ENCODE measurements around the gene TRAF2. TPM values are rescaled to one million over a fixed set of nuclear protein-coding genes. Genes with fewer than 3 reads are reported as not detected.

The TRAF2 gene
- total and polyA plus RNA-seq, 5 experiments from 2014 or later = 7.9 to 34.4 (median 24.4) TPM

- DNase-seq = peak in 2 of 10 donors; percentile 3 to 58
- Mint-ChIP-seq H3K36me3 (no peaks in the 10 kb centered on the region), H3K9me3 (peaks cover 0 to 11% (median 0%) of the 10 kb centered on the region in 9 donors), H3K4me3 (peak overlapping the region in 2 of 10 donors; percentile 29 to 33), H3K27ac (peak overlapping the region in 1 of 10 donors; percentile 18), H3K27me3 (no peaks in the 10 kb centered on the region), H3K4me1 (peaks cover 8 to 28% (median 21%) of the 10 kb centered on the region in 4 donors)
- POLR2A ChIA-PET = interaction anchor here (0.6 to 1.6 kb wide), 5 partner anchors 10 to 175 kb away, joined by 3 read pairs; partner anchors contain the start of gene CLIC3
- ATAC-seq = no peak
Observed at GRCh38 chr9:136952876-136953770, 66.8 kb downstream of the TRAF2 start.

GRCh38 chr9:136953771-136954269 is 67.5 kb downstream of the TRAF2 start:
- POLR2A ChIA-PET = interaction anchor here (1.2 to 1.8 kb wide), 2 partner anchors 16 to 42 kb away, joined by 4 read pairs; partner anchors contain the start of gene CLIC3
- no peaks in the 10 kb centered on the region for H3K27me3 Mint-ChIP-seq
- H3K27ac Mint-ChIP-seq = peak overlapping the region in 1 of 10 donors; percentile 43
- H3K4me3 Mint-ChIP-seq = no peak overlapping the region
- peak in 1 of 10 donors; percentile 43 for DNase-seq
- no peaks in the 10 kb centered on the region for H3K36me3 Mint-ChIP-seq
- peaks cover 0 to 11% (median 0%) of the 10 kb centered on the region in 9 donors for H3K9me3 Mint-ChIP-seq
- peaks cover 8 to 31% (median 20%) of the 10 kb centered on the region in 4 donors for H3K4me1 Mint-ChIP-seq
- ATAC-seq = no peak

DNA sequence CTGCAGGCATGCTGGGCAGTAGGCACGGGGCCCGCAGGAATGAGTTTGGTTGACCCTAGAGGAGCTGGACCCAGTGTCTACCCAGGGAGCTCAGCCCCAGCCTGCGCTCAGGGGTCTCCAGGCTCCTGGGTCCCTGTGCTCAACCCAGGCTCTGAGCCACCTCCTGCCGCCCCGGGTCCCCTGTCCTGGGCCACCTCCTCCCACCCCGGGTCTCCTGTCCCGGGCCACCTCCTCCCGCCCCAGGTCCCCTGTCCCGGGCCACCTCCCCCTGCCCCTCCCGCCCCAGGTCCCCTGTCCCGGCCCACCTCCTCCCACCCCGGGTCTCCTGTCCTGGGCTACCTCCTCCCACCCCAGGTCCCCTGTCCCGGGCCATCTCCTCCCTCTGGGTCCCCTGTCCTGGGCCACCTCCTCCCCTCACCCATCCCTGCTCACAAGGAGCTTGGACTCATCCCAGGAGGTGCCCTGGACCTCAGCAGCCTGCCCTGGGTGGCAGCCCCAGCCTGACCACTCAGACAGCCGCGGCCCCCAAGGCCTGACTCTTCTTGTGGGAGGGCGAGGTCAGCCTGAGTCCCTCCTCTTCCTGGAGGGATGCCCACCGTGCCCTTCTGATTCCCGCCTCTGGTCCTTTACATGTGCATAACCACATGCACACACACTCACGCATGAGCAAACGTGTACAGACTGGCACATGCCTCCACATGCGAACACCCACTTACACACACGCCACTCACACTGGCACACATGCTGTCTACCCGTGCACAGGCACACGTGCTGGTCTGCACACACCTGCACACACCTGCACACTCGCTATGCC is 68.2 kb downstream of the TRAF2 start:
- POLR2A ChIA-PET = interaction anchor here (1.2 to 1.8 kb wide), 3 partner anchors 10 to 41 kb away, joined by 4 read pairs; partner anchors contain the start of gene CLIC3
- Mint-ChIP-seq H3K4me3 (no peak overlapping the region), H3K27me3 (no peaks in the 10 kb centered on the region), H3K27ac (peak overlapping the region in 2 of 10 donors; percentile 11 to 32), H3K36me3 (no peaks in the 10 kb centered on the region), H3K4me1 (peaks cover 8 to 37% (median 20%) of the 10 kb centered on the region in 4 donors), H3K9me3 (peaks cover 0 to 11% (median 0%) of the 10 kb centered on the region in 9 donors)
- DNase-seq = peak in 2 of 10 donors; percentile 3 to 56
- ATAC-seq = no peak

DNA sequence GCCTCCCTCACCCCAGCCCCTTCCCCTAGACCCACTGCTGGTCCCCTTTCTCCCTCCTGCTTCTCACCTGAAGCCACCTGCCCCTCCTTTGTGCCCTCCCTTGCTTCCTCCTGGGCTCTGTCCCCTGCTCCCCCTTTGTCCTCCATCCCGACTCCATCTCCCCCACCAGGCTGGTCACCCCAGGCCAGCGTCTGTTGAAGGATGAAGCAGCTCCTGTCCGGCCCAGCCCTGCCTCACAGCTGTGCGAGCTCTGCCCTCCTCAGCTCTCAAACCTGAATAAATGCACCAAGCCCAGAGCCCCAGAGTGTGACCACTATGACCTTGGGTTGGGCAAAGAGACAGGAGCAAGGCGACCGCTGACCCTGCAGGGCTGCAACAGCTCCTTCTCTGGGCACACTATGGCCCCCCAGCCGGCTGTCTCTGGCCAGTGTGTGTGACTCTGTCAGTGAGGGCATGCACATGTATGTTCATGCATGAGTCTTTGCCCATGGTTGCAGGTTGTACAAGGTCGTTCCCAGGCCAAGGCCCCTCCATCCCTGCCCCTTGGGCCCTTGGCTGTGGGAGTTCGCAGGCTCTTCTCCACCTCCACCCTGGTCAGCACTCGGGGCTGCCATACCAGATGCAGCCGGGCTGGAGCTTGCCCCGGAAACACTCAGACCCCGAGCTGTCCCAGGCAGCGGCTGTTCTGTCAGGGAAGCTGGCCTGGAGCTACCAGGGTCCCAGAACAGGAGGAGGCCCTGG is 69.1 kb downstream of the TRAF2 start:
- Mint-ChIP-seq H3K9me3 (peaks cover 0 to 11% (median 0%) of the 10 kb centered on the region in 9 donors), H3K36me3 (no peaks in the 10 kb centered on the region), H3K27me3 (no peaks in the 10 kb centered on the region), H3K27ac (peak overlapping the region in 1 of 10 donors; percentile 9), H3K4me1 (peaks cover 8 to 40% (median 24%) of the 10 kb centered on the region in 4 donors), H3K4me3 (no peak overlapping the region)
- POLR2A ChIA-PET = interaction anchor here (1.2 to 1.8 kb wide), 3 partner anchors 9 to 40 kb away, joined by 4 read pairs; partner anchors contain the start of gene CLIC3
- DNase-seq = peak in 1 of 10 donors; percentile 55
- no peak for ATAC-seq

- ATAC-seq (no peak), DNase-seq (peak in 1 of 10 donors; percentile 32)
- Mint-ChIP-seq H3K36me3 (no peaks in the 10 kb centered on the region), H3K9me3 (peaks cover 0 to 11% (median 0%) of the 10 kb centered on the region in 9 donors), H3K4me1 (peaks cover 8 to 42% (median 27%) of the 10 kb centered on the region in 4 donors), H3K4me3 (no peak overlapping the region), H3K27me3 (no peaks in the 10 kb centered on the region), H3K27ac (peak overlapping the region in 1 of 10 donors; percentile 85)
- POLR2A ChIA-PET = no interaction called here
Observed at GRCh38 chr9:136955943-136956335, 69.6 kb downstream of the TRAF2 start.

GRCh38 chr9:136956604-136957003 is 70.3 kb downstream of the TRAF2 start:
- H3K9me3 Mint-ChIP-seq = peaks cover 0 to 11% (median 0%) of the 10 kb centered on the region in 9 donors
- no peak overlapping the region for H3K4me3 Mint-ChIP-seq
- no peaks in the 10 kb centered on the region for H3K27me3 Mint-ChIP-seq
- no peaks in the 10 kb centered on the region for H3K36me3 Mint-ChIP-seq
- peak overlapping the region in 1 of 10 donors; percentile 75 for H3K27ac Mint-ChIP-seq
- peaks cover 8 to 47% (median 29%) of the 10 kb centered on the region in 4 donors for H3K4me1 Mint-ChIP-seq
- no peak for ATAC-seq
- POLR2A ChIA-PET = no interaction called here
- DNase-seq = no peak

- no peak for ATAC-seq
- no peaks in the 10 kb centered on the region for H3K27me3 Mint-ChIP-seq
- H3K27ac Mint-ChIP-seq = no peak overlapping the region
- no peak overlapping the region for H3K4me3 Mint-ChIP-seq
- peaks cover 0 to 11% (median 0%) of the 10 kb centered on the region in 9 donors for H3K9me3 Mint-ChIP-seq
- POLR2A ChIA-PET = no interaction called here
- no peak for DNase-seq
- H3K4me1 Mint-ChIP-seq = peaks cover 8 to 55% (median 33%) of the 10 kb centered on the region in 4 donors
- no peaks in the 10 kb centered on the region for H3K36me3 Mint-ChIP-seq
Observed at GRCh38 chr9:136957461-136957860, 71.1 kb downstream of the TRAF2 start.

DNA sequence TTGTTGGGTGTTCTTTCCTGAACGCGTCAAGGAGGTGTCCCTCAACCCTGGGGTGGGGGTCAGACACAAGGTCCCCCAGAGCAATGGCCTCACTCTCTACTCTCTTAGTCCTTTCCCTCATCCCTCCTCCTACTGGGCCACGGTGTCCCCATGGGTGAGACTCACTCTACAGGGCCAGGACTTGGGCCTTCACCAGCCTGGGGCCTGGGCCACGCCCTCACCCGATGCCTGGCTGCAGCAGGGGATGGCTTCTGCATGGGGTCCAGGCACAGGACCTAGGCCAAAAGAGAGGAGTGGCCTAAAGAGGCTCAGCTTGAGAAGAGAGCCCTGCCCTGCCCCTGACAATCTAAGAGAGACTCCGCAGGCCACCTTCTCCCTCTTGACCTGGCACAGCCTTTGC is 71.6 kb downstream of the TRAF2 start:
- DNase-seq = no peak
- no peaks in the 10 kb centered on the region for H3K27me3 Mint-ChIP-seq
- H3K9me3 Mint-ChIP-seq = peaks cover 0 to 11% (median 0%) of the 10 kb centered on the region in 9 donors
- H3K4me1 Mint-ChIP-seq = peaks cover 10 to 59% (median 37%) of the 10 kb centered on the region in 4 donors
- no peaks in the 10 kb centered on the region for H3K36me3 Mint-ChIP-seq
- POLR2A ChIA-PET = interaction anchor here (0.6 to 1.7 kb wide), 2 partner anchors 35 to 118 kb away, joined by 3 to 4 read pairs; no protein-coding TSS in a partner anchor
- ATAC-seq = no peak
- H3K4me3 Mint-ChIP-seq = peak overlapping the region in 1 of 10 donors; percentile 39
- H3K27ac Mint-ChIP-seq = peak overlapping the region in 3 of 10 donors; percentile 38 to 72 (median 64)

- no peaks in the 10 kb centered on the region for H3K27me3 Mint-ChIP-seq
Observed at GRCh38 chr9:136958473-136958872, 72.2 kb downstream of the TRAF2 start.

DNA sequence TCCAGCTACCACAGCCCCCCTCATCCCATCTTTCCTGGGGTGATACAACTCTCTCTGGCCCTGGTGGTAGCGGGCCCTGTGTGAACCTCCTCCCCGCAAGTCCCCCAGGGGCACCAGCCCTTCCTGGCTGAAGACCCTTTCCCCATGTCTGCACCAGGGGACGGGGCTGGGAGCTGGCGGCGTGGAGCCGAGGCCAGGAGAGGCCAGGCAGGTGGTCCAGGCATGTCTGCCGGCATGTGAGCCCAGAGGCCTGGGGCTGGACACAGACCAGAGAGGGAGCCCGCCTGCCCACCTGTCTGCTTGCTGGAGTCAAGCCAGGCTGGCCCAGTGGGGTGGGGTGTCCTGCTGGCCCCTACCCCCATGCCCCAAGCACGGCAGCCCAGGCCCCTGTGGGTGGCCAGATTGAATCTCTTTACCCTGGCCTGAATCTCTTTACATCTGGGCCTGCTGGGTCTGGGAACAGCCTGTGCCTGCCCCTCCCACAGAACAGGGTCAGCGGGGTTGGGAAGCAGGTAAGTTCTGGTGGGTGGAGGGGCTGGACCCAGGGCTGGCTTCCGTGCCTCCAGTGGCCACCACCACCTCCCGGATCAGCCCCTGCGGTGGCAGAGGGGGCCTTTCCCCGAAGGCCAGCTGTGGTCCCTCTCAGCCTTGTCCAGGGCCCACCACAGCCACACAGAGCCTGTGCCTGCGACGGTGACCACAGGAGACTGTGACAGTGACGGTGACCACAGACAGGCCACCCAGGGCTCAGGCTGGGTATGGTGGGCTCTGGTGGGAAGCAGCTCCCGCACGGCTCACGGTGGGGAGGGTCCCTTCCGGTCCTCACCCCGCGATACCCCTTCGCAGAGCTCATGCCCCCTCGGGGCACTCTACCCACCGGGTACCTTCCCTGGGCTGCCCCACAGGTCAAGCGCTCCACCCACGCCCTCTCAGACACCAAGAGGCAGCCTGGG is 72.9 kb downstream of the TRAF2 start:
- Mint-ChIP-seq H3K9me3 (peaks cover 0 to 11% (median 0%) of the 10 kb centered on the region in 9 donors), H3K4me1 (peaks cover 14 to 65% (median 43%) of the 10 kb centered on the region in 4 donors), H3K4me3 (peak overlapping the region in 3 of 10 donors; percentile 63 to 78 (median 74)), H3K27me3 (no peaks in the 10 kb centered on the region), H3K27ac (peak overlapping the region in 5 of 10 donors; percentile 34 to 93 (median 72)), H3K36me3 (no peaks in the 10 kb centered on the region)
- ATAC-seq (no peak), DNase-seq (no peak)
- POLR2A ChIA-PET = interaction anchor here (0.8 to 2.3 kb wide), 11 partner anchors 9 to 96 kb away, joined by 3 to 12 read pairs (median 3); partner anchors contain the start of genes C8G, CLIC3 and PAXX

More at GRCh38 chr9:136958473-136958872, 72.2 kb downstream of the TRAF2 start:
- POLR2A ChIA-PET = interaction anchor here (0.6 to 1.7 kb wide), 4 partner anchors 21 to 118 kb away, joined by 3 to 4 read pairs (median 3); partner anchors contain the start of gene CLIC3
- no peak for ATAC-seq
- Mint-ChIP-seq H3K4me1 (peaks cover 14 to 65% (median 42%) of the 10 kb centered on the region in 4 donors), H3K4me3 (peak overlapping the region in 2 of 10 donors; percentile 6 to 39), H3K36me3 (no peaks in the 10 kb centered on the region), H3K9me3 (peaks cover 0 to 11% (median 0%) of the 10 kb centered on the region in 9 donors), H3K27ac (peak overlapping the region in 3 of 10 donors; percentile 6 to 64 (median 37))
- DNase-seq = no peak
